ENCODE data around the gene CPT2. TPM values are rescaled to one million over a fixed set of nuclear protein-coding genes. Genes with fewer than 3 reads are reported as not detected.

Gene CPT2
- total and polyA plus RNA-seq, 2 of the 4 experiments (the other 2 are of a cell fraction) = 15.8 to 16.0 TPM

DNA sequence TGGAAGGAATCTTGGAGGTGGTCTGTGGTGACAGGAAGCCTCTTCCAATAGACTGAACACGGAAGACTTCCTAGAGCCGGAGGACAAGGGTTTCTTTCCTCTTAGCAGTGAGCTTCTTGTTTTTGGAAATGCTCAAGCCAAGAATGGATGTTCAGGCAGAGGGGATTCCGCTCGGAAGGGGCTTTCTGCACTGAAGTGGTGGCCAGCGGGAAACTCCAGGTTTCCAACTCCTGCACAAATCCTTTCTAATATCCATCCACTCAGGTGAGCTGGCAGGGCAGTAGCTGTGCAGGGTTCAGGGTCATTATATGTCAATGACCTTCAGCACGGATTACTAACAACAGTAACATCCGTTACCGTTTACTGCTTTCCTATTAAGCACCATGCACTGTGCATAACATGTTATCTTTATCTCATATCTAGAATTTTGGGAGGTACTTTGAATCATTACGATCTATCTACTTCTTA is 573 bp upstream of the CPT2 start (continued):
- no peak for TF ChIP-seq RAD21 (IDR thresholded peaks at IDR 0.05; ENCODE audit: low read length)

- POLR2A ChIA-PET (ENCODE audit: unreplicated experiment) = no interaction called here
- Histone ChIP-seq H2BK15ac (ENCODE audit: low read depth, low read length) (peak overlapping the region; percentile 33; the same call in 1 of the 3 replicates), H3K9me3 (ENCODE audit: control insufficient read depth, insufficient read depth, low read length) (no peaks in the 10 kb centered on the region), H4K8ac (ENCODE audit: low read depth in 2 of 2, low read length in 2 of 2) (peak overlapping the region; percentile 68 to 86), H3K27me3 (ENCODE audit: control insufficient read depth, insufficient read depth, low read length) (no peaks in the 10 kb centered on the region), H3K4me1 (ENCODE audit: control insufficient read depth, insufficient read depth, low read length) (peaks cover 13% of the 10 kb centered on the region), H2AK9ac (replicated peaks; ENCODE audit: low read depth, low read length, poor library complexity) (peak overlapping the region; percentile 59), H4K5ac (ENCODE audit: low read depth, low read length) (peak overlapping the region; percentile 59), H2BK20ac (ENCODE audit: low read depth, low read length) (no peak overlapping the region), H3K18ac (ENCODE audit: low read depth, low read length) (peak overlapping the region; percentile 39; the same call in 1 of the 2 replicates), H2AK5ac (ENCODE audit: low read depth, low read length) (peak overlapping the region; percentile 77), H3K9me1 (ENCODE audit: insufficient read depth, low read length) (peaks cover 16% of the 10 kb centered on the region), H3K36me3 (ENCODE audit: control insufficient read depth, insufficient read depth, low read length) (peaks cover 15% of the 10 kb centered on the region), H4K91ac (ENCODE audit: insufficient read depth, low read depth, low read length) (peak overlapping the region; percentile 67), H3K23ac (ENCODE audit: low read depth, low read length) (peak overlapping the region; percentile 95), H2AFZ (replicated peaks; ENCODE audit: low read length, poor library complexity) (peak overlapping the region; percentile 83), H3K4ac (ENCODE audit: low read depth, low read length) (peak overlapping the region; percentile 85), H3K9ac (ENCODE audit: low read depth, low read length) (peak overlapping the region; percentile 90), H3K56ac (ENCODE audit: extremely low read depth, insufficient read depth, low read length) (peak overlapping the region; percentile 83), H4K20me1 (ENCODE audit: insufficient read depth, low read length) (no peaks in the 10 kb centered on the region), H3K27ac (ENCODE audit: insufficient read depth, low read length) (peak overlapping the region; percentile 83), H3K4me2 (ENCODE audit: low read depth, low read length) (peak overlapping the region; percentile 90), H3K4me3 (ENCODE audit: insufficient read depth, low read depth, low read length) (peak overlapping the region; percentile 68), H2BK5ac (ENCODE audit: low read depth, low read length, poor library complexity, severe bottlenecking) (peak overlapping the region; percentile 67), H3K14ac (replicated peaks; ENCODE audit: low read depth, low read length) (peak overlapping the region; percentile 93), H3K79me1 (ENCODE audit: low read depth in 1 of 2, low read length in 2 of 2) (peaks cover 28 to 33% of the 10 kb centered on the region in 2 experiments), H2BK120ac (ENCODE audit: low read depth, low read length) (peak overlapping the region; percentile 47)
- in situ Hi-C loops (cut with MboI; ENCODE audit: low sequenced_read_pairs) (no loop called here), dilution Hi-C loops (cut with HindIII; ENCODE audit: low sequenced_read_pairs, unreplicated experiment) (no loop called here), intact Hi-C loops (cut with micrococcal nuclease) (loop anchor here (5.0 kb wide), 2 partner anchors 135 to 370 kb away; partner anchors contain the start of gene PODN)
- no peak for TF ChIP-seq FOS (IDR thresholded peaks at IDR 0.05; ENCODE audit: low read depth, low read length)
- TF ChIP-seq RCOR1 (IDR thresholded peaks at IDR 0.05; ENCODE audit: insufficient replicate concordance, low read length) = no peak
- TF ChIP-seq RAD21 (IDR thresholded peaks at IDR 0.05; ENCODE audit: low read length) = no peak
- CTCF ChIA-PET = no interaction called here
- BruUV-seq (replicated peaks) = no TSS peak
- DNase-seq = no peak
- WGBS, 2 experiments (ENCODE audit: extremely low coverage in 2 of 2, insufficient read length in 1 of 2) = 53% methylated on average over 10 of the region's 13 CpGs; no CpG with 5 or more reads in 1 of the 2 experiments
- peak; percentile 7 for ATAC-seq (ENCODE audit: low read depth)
These were observed 922 bp downstream of the CPT2 start for GRCh38 chr1:53197291-53198200.
